GM12872 (cell line): ENCODE measurements around the gene ZNF217.

Experiments used
- TF ChIP-seq, protein P1 (sequence below): IDR thresholded peaks from 3 replicates; pipeline ENCODE4 v1.5.1; 2011; ENCODE audit warnings: low read depth, mild to moderate bottlenecking, low read length, moderate library complexity; ENCODE audit not compliant: insufficient read depth

Gene ZNF217

DNA sequence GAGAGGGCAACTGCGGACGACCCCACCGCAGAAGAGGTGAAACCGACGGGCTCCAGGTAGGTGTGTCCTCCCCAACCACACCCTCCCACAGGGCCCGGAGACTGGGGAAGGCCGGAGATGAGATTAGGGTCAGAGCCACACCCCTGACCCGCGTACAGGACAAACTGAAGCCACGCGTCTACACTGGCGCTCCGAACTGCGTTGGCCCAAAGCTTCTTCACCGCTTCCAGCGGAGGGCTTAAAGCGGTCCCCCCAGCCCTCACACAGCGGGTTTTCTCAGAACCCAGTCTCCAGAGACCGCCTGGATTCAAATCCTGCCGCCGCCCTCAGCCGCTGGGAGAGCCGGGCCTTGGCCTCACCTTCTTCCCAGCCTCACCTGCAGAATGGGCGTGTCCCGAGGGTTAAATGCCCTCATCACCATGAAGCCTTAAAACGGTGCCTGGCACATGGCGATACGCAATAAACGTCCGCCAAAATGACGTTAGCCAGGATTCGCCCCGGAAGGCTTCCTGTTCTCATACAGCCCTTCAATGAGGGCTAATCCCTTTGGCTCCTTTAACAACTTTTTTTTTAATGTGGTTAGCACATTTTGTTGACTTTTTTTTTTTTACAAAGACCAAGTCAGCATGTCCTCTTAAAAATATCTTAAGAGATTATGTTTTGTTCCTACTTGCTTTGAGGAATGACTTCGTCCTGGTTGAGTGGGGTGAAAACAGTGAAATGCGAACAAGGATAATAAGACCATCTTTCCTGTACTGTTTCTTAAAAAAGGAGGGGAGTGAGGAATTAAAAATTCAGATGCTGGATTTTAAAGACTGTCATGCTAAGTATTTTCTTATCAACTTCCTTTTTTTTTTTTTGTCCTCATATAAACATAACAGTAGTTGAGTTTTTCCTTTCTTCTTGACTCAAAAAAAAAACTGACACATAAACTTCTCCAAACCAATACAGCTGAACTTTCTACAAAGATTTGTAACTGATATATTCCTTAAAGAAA lies 15.1 kb upstream of the ZNF217 start:
- TF ChIP-seq, protein P1, sequence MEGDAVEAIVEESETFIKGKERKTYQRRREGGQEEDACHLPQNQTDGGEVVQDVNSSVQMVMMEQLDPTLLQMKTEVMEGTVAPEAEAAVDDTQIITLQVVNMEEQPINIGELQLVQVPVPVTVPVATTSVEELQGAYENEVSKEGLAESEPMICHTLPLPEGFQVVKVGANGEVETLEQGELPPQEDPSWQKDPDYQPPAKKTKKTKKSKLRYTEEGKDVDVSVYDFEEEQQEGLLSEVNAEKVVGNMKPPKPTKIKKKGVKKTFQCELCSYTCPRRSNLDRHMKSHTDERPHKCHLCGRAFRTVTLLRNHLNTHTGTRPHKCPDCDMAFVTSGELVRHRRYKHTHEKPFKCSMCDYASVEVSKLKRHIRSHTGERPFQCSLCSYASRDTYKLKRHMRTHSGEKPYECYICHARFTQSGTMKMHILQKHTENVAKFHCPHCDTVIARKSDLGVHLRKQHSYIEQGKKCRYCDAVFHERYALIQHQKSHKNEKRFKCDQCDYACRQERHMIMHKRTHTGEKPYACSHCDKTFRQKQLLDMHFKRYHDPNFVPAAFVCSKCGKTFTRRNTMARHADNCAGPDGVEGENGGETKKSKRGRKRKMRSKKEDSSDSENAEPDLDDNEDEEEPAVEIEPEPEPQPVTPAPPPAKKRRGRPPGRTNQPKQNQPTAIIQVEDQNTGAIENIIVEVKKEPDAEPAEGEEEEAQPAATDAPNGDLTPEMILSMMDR, result no peak

DNA sequence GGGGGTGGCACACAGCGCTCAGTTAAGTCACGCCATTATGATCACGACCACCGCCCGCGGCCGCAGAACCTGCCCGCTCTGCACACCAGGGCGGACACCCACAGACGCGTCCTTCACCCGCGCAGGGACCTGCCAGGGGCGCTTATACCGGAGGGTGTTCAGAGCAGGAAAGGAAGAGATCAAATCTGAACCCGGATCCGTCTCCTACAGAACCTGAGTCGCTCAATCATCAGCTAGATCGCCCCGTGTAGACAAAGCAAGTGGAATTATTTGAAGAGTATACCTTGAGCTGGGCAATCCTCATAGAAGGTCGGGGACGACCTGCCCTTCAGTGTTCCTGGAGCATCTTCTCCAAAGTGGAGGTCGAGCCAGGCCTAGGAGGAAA lies 14.4 kb upstream of the ZNF217 start:
- TF ChIP-seq, protein P1, result no peak

DNA sequence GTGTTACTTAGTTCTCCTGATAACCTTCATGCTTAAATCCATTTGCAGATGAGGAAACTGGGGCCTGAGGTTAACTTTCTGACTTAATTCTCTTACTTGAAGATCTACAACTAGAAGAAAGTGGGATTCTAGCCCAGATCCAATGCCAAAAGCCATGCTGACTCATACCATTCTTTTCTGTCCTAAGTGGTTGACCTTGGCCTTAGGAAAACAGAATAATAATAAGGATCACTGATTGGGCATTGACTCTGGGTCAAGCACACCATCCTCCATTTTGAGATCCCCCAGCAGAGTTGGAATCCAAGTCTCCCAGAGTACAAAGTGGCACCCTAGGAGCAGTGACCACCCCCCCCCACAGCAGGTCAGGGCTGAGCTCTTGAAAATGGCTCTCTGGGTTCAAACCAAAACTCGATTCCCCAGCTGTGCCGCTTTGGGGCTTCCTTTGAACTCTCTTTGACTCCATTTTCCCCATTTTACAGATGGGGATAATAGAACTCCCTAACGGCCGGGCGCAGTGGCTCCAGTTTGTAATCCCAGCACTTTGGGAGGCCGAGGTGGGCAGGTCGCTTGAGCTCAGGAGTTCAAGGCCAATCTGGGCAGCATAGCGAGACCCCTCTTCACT lies 12.8 kb upstream of the ZNF217 start:
- TF ChIP-seq, protein P1, result no peak

DNA sequence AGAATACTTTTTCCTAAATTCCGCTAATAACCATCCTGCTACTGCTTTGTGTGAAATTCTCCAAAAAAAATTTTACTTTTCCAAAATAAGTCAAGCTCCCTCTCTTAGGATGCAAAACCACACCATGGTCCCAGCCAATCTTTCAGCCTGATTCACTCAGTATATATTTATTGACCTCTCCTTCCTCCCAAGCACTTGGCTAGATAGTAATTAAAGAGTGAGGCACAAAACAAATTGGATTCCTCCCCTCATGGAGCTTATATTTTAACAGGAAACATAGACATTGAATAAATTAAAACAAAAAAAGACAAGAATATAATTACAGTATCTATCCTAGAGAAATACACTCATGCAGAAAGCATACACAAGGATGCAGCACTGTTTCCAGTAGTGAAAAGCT lies 9.0 kb upstream of the ZNF217 start:
- TF ChIP-seq, protein P1, result no peak

DNA sequence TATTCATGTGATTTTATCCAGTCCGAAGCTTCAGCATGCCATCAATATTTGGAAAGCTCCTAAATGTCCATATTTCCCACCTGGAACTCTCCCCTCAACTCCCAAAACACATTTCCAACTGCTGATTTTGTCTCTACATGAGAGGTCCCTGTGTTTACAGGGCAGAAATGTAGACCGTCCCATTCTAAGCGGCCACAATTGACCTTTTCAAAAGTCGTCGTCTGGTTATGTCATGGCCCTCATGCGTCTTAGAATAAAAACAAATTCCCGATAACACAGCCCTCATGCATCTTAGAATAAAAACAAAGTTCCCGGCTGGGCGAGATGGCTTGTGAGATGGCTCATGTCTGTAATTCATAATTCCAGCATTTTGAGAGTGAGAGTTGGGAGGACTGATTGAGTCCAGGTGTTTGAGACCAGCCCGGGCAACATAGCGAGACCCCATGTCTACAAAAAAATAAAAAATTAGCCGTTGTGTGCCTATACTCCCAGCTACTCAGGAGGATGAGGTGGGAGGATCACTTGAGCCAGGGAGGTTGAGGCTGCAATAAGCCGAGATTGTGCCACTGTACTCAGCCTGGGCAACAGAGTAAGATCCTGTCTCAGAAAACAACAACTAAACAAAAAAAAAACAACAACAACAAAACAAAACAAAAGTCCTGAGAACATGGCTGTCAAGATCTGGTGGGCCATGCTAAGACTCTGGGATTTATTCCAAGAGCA lies 6.4 kb upstream of the ZNF217 start:
- TF ChIP-seq, protein P1, result no peak

DNA sequence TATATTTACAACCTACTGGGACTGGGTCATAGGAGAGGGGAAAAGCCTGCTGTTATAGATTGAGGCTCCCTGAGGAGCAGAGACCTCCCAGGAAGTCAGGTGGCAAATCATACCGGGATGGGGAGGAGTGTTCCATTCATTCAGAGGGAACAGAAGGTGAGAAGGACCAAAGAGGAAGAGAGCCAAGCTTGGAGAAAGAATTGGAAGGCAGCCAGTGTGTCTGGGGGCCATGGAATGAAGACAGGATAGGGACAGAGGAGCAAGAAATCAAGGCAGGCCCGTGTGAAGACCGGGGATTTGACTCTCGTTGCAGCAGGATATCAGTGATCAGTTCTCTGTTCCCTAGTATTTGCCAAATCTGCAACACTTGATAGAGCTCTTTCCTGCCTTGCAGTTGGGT lies 5.7 kb upstream of the ZNF217 start:
- TF ChIP-seq, protein P1, result no peak

DNA sequence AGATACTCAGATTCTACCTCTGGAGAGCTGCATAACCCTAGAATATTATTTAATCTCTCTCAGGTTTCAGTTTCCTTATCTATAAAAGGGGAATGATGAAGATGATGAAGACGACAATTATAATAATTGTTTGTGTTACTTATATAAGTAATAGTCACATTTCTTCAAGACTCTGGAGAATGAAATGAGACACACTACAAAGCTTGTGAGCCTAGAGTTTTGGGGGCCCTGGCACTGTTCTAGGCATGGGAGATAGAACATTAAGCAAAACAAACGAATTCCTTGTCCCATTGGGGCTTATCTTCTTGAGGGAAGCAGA lies 5.4 kb upstream of the ZNF217 start:
- TF ChIP-seq, protein P1, result no peak
